MM.1S (cell line): Measurements from ENCODE around the gene VEPH1.
"Not testable (repeated sequence)": the region's sequence is repeated elsewhere in the genome, so short reads cannot be mapped to it uniquely, and the experiment has no call there.

Source experiments
- DNase-seq: peaks from one replicate; pipeline ENCODE4 v3.0.0-alpha.2; 2015
- H2AFZ ChIP-seq: fragments of 300-600 bp; sonication (generic); 2 replicates; pipeline ENCODE4 v1.6.0; 2016; ENCODE audit warnings: antibody characterized with exemption, low read length
- H3F3A ChIP-seq: fragments of 300-600 bp; sonication (generic); 2 replicates; pipeline ENCODE4 v1.6.1; 2016; ENCODE audit warnings: mild to moderate bottlenecking, antibody characterized with exemption, low read length, moderate library complexity, mixed read lengths; ENCODE audit not compliant: insufficient read depth
- H3K27ac ChIP-seq: fragments of 300-600 bp; sonication (generic); 2 replicates; pipeline ENCODE4 v1.5.1; 2016; ENCODE audit warnings: mild to moderate bottlenecking, low read length
- H3K27me3 ChIP-seq: fragments of 300-600 bp; sonication (generic); replicated peaks from 2 replicates; pipeline ENCODE4 v1.6.0; 2016; ENCODE audit warnings: low read length; ENCODE audit not compliant: insufficient read depth
- H3K36me3 ChIP-seq: fragments of 300-600 bp; sonication (generic); replicated peaks from 2 replicates; pipeline ENCODE4 v1.6.1; 2016; ENCODE audit warnings: mild to moderate bottlenecking, low read length, mixed read lengths; ENCODE audit not compliant: insufficient read depth
- H3K4me1 ChIP-seq: fragments of 300-600 bp; sonication (generic); 2 replicates; pipeline ENCODE4 v1.6.1; 2016; ENCODE audit warnings: low read length, mixed read lengths
- H3K4me2 ChIP-seq: fragments of 300-600 bp; sonication (generic); 2 replicates; pipeline ENCODE4 v1.6.0; 2016; ENCODE audit warnings: low read depth, low read length
- H3K4me3 ChIP-seq: fragments of 300-600 bp; sonication (generic); 2 replicates; pipeline ENCODE4 v1.5.1; 2016; ENCODE audit warnings: low read length, mixed read lengths
- H3K79me2 ChIP-seq: fragments of 300-600 bp; sonication (generic); 2 replicates; pipeline ENCODE4 v1.6.1; 2016; ENCODE audit warnings: mixed run types, low read length, mixed read lengths
- H3K9ac ChIP-seq: fragments of 300-600 bp; sonication (generic); 2 replicates; pipeline ENCODE4 v1.6.1; 2016; ENCODE audit warnings: low read length, mixed read lengths
- H3K9me2 ChIP-seq: fragments of 300-600 bp; sonication (generic); replicated peaks from 2 replicates; pipeline ENCODE4 v1.6.1; 2016; ENCODE audit warnings: mild to moderate bottlenecking, low read length, mixed read lengths; ENCODE audit not compliant: insufficient read depth
- H3K9me3 ChIP-seq: fragments of 300-600 bp; sonication (generic); replicated peaks from 2 replicates; pipeline ENCODE4 v1.6.1; 2016; ENCODE audit warnings: mild to moderate bottlenecking, low read length, mixed read lengths; ENCODE audit not compliant: insufficient read depth
- H4K20me1 ChIP-seq: fragments of 300-600 bp; sonication (generic); 2 replicates; pipeline ENCODE4 v1.6.1; 2016; ENCODE audit warnings: mild to moderate bottlenecking, low read length, moderate library complexity, mixed read lengths; ENCODE audit not compliant: insufficient read depth
- EZH2 ChIP-seq: fragments of 300-600 bp; sonication (generic); optimal IDR thresholded peaks from 2 replicates; pipeline ENCODE3; 2017; ENCODE audit warnings: low read depth, mild to moderate bottlenecking, antibody characterized with exemption, low read length, mixed read lengths
- EZH2phosphoT487 ChIP-seq: fragments of 300-600 bp; sonication (generic); IDR thresholded peaks from 2 replicates; pipeline ENCODE4 v1.6.1; 2018; ENCODE audit warnings: antibody characterized with exemption, low read length
- TF ChIP-seq, protein P1 (sequence below): fragments of 300-600 bp; sonication (generic); IDR thresholded peaks from 2 replicates; pipeline ENCODE4 v1.5.1; 2016; ENCODE audit warnings: antibody characterized with exemption, low read length, mixed read lengths

Gene VEPH1

DNA sequence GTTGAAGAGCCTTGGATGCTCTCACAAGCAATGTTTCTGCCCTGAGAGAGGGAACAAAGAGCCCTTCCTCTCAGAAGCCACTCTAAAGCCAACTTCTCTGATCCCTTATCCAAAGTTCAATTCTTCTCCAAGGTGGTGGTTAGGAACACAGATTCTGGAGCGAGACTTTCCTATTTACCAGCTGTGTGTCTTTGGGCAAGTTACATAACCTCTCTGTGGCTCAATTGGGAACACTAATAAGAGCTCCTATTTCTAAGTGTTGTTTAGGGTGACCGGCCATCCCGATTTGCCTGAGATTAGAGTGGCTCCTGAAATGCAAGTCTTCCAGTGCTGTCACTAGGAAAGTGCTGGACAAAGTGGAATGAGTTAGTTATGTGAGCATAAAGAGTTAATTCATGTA is 175.4 kb downstream of the VEPH1 start:
- H3K4me3 ChIP-seq = no peak overlapping the region
- TF ChIP-seq, protein P1, sequence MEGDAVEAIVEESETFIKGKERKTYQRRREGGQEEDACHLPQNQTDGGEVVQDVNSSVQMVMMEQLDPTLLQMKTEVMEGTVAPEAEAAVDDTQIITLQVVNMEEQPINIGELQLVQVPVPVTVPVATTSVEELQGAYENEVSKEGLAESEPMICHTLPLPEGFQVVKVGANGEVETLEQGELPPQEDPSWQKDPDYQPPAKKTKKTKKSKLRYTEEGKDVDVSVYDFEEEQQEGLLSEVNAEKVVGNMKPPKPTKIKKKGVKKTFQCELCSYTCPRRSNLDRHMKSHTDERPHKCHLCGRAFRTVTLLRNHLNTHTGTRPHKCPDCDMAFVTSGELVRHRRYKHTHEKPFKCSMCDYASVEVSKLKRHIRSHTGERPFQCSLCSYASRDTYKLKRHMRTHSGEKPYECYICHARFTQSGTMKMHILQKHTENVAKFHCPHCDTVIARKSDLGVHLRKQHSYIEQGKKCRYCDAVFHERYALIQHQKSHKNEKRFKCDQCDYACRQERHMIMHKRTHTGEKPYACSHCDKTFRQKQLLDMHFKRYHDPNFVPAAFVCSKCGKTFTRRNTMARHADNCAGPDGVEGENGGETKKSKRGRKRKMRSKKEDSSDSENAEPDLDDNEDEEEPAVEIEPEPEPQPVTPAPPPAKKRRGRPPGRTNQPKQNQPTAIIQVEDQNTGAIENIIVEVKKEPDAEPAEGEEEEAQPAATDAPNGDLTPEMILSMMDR = no peak
- TF ChIP-seq EZH2phosphoT487 (no peak), EZH2 (no peak)
- H4K20me1 ChIP-seq = no peaks in the 10 kb centered on the region
- H3K9ac ChIP-seq = no peak overlapping the region
- H3K36me3 ChIP-seq = no peaks in the 10 kb centered on the region
- H3F3A ChIP-seq = no peaks in the 10 kb centered on the region
- no peak overlapping the region for H2AFZ ChIP-seq
- H3K9me3 ChIP-seq = no peaks in the 10 kb centered on the region
- H3K27me3 ChIP-seq = no peaks in the 10 kb centered on the region
- no peak for DNase-seq
- no peak overlapping the region for H3K4me2 ChIP-seq
- H3K9me2 ChIP-seq = no peaks in the 10 kb centered on the region
- no peak overlapping the region for H3K27ac ChIP-seq
- H3K79me2 ChIP-seq = no peaks in the 10 kb centered on the region
- H3K4me1 ChIP-seq = peaks cover 5% of the 10 kb centered on the region; the same call in 1 of the 2 replicates

DNA sequence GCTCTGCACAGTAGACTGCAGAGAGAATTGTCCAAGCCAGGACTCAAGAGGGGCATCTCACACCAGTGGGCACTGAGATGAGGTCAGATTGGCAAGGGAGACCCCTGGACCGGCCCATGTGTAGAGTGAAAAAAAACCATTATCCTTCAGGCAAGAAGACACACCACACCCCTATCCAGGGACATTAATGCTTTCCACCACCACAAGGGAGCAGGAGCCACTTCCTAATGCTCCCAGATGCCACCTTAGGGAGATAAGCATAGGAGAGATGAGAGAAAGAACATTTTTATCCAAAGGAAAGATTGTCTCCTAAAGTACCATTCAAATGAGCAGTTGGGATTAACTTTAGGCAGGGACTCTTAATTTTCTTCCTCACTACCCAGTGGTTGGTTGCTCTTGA is 176.2 kb downstream of the VEPH1 start:
- TF ChIP-seq EZH2phosphoT487 (no peak), EZH2 (no peak)
- TF ChIP-seq, protein P1 = no peak

DNA sequence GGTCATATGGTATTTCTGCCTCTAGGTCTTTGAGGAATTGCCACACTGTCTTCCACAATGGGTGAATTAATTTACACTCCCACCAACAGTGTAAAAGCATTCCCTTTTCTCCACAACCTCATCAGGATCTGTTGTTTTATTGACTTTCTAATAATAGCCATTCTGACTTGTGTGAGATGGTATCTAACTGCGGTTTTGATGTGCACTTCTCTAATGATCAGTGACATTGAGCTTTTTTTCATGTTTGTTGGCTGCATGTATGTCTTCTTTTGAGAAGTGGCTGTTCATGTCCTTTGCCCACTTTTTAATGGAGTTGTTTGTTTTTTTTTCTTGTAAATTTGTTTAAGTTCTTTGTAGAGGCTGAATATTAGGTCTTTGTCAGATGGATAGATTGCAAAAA is 178.3 kb downstream of the VEPH1 start:
- H3K4me2 ChIP-seq, H3K4me1 ChIP-seq, H2AFZ ChIP-seq: not testable (repeated sequence)

More for the DNA sequence above, 176.2 kb downstream of the VEPH1 start:
- Histone ChIP-seq H4K20me1 (no peaks in the 10 kb centered on the region), H3K79me2 (no peaks in the 10 kb centered on the region), H3K9me3 (no peaks in the 10 kb centered on the region), H3K9ac (no peak overlapping the region), H3K36me3 (no peaks in the 10 kb centered on the region), H3K27ac (no peak overlapping the region), H3K9me2 (no peaks in the 10 kb centered on the region), H2AFZ (no peak overlapping the region), H3K4me3 (no peak overlapping the region), H3K4me2 (no peak overlapping the region), H3K4me1 (peaks cover 4% of the 10 kb centered on the region; the same call in 1 of the 2 replicates), H3F3A (no peaks in the 10 kb centered on the region), H3K27me3 (no peaks in the 10 kb centered on the region)
- DNase-seq = no peak

DNA sequence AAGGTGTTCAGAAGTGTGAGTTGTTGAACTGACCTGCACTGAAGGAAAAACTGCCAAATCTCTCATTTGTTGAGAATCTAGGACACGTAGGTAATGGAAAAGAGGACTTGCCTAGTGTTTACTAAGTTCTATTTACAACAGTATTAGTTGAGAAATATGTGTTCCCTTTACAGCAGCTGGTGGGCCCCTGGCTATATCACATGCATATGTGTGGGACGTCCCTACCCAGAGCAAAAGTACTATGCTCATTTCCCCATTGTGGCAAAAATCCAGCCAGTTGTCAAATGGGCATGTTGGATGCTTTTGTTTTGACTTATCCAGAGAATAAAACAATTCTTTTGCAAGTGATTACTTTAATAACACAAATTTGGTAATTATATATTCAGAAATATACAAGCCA is 179.9 kb downstream of the VEPH1 start:
- Histone ChIP-seq H3K9ac (no peak overlapping the region), H3K27ac (no peak overlapping the region), H3K4me3 (no peak overlapping the region), H3K36me3 (no peaks in the 10 kb centered on the region), H3K9me3 (no peaks in the 10 kb centered on the region), H3K4me1 (no peaks in the 10 kb centered on the region), H2AFZ (no peak overlapping the region), H3K27me3 (no peaks in the 10 kb centered on the region), H3K4me2 (no peak overlapping the region), H3K9me2 (no peaks in the 10 kb centered on the region), H4K20me1 (no peaks in the 10 kb centered on the region), H3K79me2 (no peaks in the 10 kb centered on the region), H3F3A (no peaks in the 10 kb centered on the region)
- no peak for DNase-seq
- TF ChIP-seq, protein P1 = no peak
- TF ChIP-seq EZH2phosphoT487 = no peak
- no peak for TF ChIP-seq EZH2

More for the DNA sequence above, 178.3 kb downstream of the VEPH1 start:
- not testable (repeated sequence) for H3K4me3 ChIP-seq, H3K9me2 ChIP-seq, H3K36me3 ChIP-seq, H3K27me3 ChIP-seq, H3K9me3 ChIP-seq, DNase-seq, H3K79me2 ChIP-seq, H3F3A ChIP-seq, H4K20me1 ChIP-seq, H3K9ac ChIP-seq, H3K27ac ChIP-seq
